ENCODE measurements around the gene VTA1. TPM values are rescaled to one million over a fixed set of nuclear protein-coding genes. Genes with fewer than 3 reads are reported as not detected.

VTA1 gene
- polyA plus RNA-seq, 1 of the 3 experiments (the other 2 are of a cell fraction), result 60.1 TPM

DNA sequence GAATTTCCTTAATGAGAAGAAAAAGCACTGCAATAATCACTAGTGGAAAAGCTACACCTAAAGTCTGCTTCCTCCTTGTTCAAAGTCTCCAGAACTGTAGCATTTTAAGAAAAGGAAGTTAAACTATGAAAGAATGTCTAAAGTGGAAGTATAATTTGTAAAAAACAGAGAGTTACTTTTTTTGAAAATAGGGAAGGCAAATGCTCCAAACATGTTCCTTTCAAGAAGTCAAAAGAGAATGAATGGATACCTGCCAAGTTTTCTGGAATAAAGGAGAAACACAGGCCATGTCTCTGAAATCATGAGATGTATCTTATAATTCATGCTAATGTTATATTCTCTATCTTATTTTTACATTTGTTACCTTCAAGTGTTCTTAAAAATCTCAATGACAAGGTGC, 94.0 kb downstream of the VTA1 start:
- Histone ChIP-seq H3K79me2 (ENCODE audit: insufficient read depth) (no peaks in the 10 kb centered on the region), H3K9ac (no peak overlapping the region), H3K4me1 (ENCODE audit: control insufficient read depth in 1 of 2, insufficient read depth in 2 of 2, low read depth in 1 of 2, low read length in 1 of 2) (no peaks in the 10 kb centered on the region; a peak in 1 of 4 replicates), H4K20me1 (ENCODE audit: insufficient read depth) (no peaks in the 10 kb centered on the region), H3K4me3 (ENCODE audit: low read depth in 2 of 2, low read length in 1 of 2) (no peak overlapping the region), H3K27me3 (ENCODE audit: insufficient read depth) (no peaks in the 10 kb centered on the region), H3K9me2 (no peaks in the 10 kb centered on the region), H3K4me2 (no peak overlapping the region), H2AFZ (ENCODE audit: low read depth) (no peak overlapping the region), H3K27ac (ENCODE audit: low read depth in 2 of 2, low read length in 1 of 2) (no peak overlapping the region), H3F3A (replicated peaks; ENCODE audit: insufficient read depth) (no peaks in the 10 kb centered on the region), H3K9me3 (no peaks in the 10 kb centered on the region), H3K36me3 (replicated peaks in 1 of 2; ENCODE audit: control insufficient read depth in 1 of 2, insufficient read depth in 2 of 2, low read length in 1 of 2) (no peaks in the 10 kb centered on the region)
- ChIA-PET POLR2A (no interaction called here), CTCF (no interaction called here)
- DNase-seq, result no peak
- TF ChIP-seq YY1 (IDR thresholded peaks at IDR 0.05; ENCODE audit: low read depth), result no peak
- TF ChIP-seq NRF1 (IDR thresholded peaks at IDR 0.05; ENCODE audit: low read depth, low read length), result no peak
- TF ChIP-seq MXI1 (IDR thresholded peaks at IDR 0.05; ENCODE audit: low read depth, low read length), result no peak
- TF ChIP-seq EZH2phosphoT487 (IDR thresholded peaks at IDR 0.05; ENCODE audit: borderline replicate concordance, low read depth), result no peak
- TF ChIP-seq JUND (IDR thresholded peaks at IDR 0.05), result no peak
- TF ChIP-seq, protein P1, sequence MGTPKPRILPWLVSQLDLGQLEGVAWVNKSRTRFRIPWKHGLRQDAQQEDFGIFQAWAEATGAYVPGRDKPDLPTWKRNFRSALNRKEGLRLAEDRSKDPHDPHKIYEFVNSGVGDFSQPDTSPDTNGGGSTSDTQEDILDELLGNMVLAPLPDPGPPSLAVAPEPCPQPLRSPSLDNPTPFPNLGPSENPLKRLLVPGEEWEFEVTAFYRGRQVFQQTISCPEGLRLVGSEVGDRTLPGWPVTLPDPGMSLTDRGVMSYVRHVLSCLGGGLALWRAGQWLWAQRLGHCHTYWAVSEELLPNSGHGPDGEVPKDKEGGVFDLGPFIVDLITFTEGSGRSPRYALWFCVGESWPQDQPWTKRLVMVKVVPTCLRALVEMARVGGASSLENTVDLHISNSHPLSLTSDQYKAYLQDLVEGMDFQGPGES (IDR thresholded peaks at IDR 0.05; ENCODE audit: low read depth, low read length), result no peak
- TF ChIP-seq, protein P2, sequence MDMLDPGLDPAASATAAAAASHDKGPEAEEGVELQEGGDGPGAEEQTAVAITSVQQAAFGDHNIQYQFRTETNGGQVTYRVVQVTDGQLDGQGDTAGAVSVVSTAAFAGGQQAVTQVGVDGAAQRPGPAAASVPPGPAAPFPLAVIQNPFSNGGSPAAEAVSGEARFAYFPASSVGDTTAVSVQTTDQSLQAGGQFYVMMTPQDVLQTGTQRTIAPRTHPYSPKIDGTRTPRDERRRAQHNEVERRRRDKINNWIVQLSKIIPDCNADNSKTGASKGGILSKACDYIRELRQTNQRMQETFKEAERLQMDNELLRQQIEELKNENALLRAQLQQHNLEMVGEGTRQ (IDR thresholded peaks at IDR 0.05; ENCODE audit: borderline replicate concordance, low read depth, low read length), result no peak
- TF ChIP-seq, protein P3, sequence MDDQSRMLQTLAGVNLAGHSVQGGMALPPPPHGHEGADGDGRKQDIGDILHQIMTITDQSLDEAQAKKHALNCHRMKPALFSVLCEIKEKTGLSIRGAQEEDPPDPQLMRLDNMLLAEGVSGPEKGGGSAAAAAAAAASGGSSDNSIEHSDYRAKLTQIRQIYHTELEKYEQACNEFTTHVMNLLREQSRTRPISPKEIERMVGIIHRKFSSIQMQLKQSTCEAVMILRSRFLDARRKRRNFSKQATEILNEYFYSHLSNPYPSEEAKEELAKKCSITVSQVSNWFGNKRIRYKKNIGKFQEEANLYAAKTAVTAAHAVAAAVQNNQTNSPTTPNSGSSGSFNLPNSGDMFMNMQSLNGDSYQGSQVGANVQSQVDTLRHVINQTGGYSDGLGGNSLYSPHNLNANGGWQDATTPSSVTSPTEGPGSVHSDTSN (IDR thresholded peaks at IDR 0.05), result no peak
- TF ChIP-seq FOXJ3 (CRISPR knock-in tag; IDR thresholded peaks at IDR 0.05), result no peak
- TF ChIP-seq FOXM1 (IDR thresholded peaks at IDR 0.05; ENCODE audit: low read depth), result no peak
- TF ChIP-seq, protein P4, sequence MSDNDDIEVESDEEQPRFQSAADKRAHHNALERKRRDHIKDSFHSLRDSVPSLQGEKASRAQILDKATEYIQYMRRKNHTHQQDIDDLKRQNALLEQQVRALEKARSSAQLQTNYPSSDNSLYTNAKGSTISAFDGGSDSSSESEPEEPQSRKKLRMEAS (IDR thresholded peaks at IDR 0.05; ENCODE audit: low read depth), result no peak
- no peak for TF ChIP-seq SIN3A (IDR thresholded peaks at IDR 0.05; ENCODE audit: borderline replicate concordance, low read depth, low read length)
- TF ChIP-seq FOSL2 (IDR thresholded peaks at IDR 0.05; ENCODE audit: borderline replicate concordance, low read depth), result no peak
- no peak for TF ChIP-seq SMC3 (IDR thresholded peaks at IDR 0.05; ENCODE audit: low read depth, low read length)
- TF ChIP-seq RFX5 (IDR thresholded peaks at IDR 0.05; ENCODE audit: low read length), result no peak

DNA sequence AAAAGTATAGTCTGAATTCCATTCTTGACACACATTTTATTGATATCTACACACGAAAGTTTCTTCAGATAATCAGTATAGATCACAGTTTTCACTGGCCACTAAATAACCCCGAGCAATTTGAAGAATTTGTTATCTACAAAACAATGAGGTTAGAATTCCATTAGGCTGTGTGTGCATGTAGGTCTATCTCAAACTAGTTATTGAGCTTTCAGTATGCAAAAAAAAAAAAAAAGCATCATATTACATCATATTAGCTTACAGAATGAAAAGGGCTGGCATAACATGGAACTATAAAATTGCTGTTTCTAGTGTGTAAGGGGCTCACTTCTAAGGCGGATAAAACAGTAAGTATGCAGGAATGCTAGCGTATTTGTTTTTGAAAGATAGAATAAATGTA, 95.2 kb downstream of the VTA1 start:
- WGBS (ENCODE audit: low lambda C conversion rate), result 39% methylated on average over 4 of the region's 4 CpGs
- Histone ChIP-seq H4K20me1 (ENCODE audit: insufficient read depth) (no peaks in the 10 kb centered on the region), H3K36me3 (replicated peaks in 1 of 2; ENCODE audit: control insufficient read depth in 1 of 2, insufficient read depth in 2 of 2, low read length in 1 of 2) (no peaks in the 10 kb centered on the region), H3K4me3 (ENCODE audit: low read depth in 2 of 2, low read length in 1 of 2) (no peak overlapping the region), H3K27me3 (ENCODE audit: insufficient read depth) (no peaks in the 10 kb centered on the region), H2AFZ (ENCODE audit: low read depth) (no peak overlapping the region; the same call in 1 of the 2 replicates), H3K9me3 (no peaks in the 10 kb centered on the region), H3F3A (replicated peaks; ENCODE audit: insufficient read depth) (no peaks in the 10 kb centered on the region), H3K4me1 (ENCODE audit: control insufficient read depth in 1 of 2, insufficient read depth in 2 of 2, low read depth in 1 of 2, low read length in 1 of 2) (no peaks in the 10 kb centered on the region), H3K79me2 (ENCODE audit: insufficient read depth) (no peaks in the 10 kb centered on the region), H3K9ac (no peak overlapping the region), H3K27ac (ENCODE audit: low read depth in 2 of 2, low read length in 1 of 2) (no peak overlapping the region), H3K4me2 (no peak overlapping the region), H3K9me2 (no peaks in the 10 kb centered on the region)
- CTCF ChIA-PET, result interaction anchor here (1.2 kb wide), 1 partner anchor 86 kb away, joined by 3 read pairs; no protein-coding TSS in a partner anchor
- DNase-seq, result no peak
- POLR2A ChIA-PET, result no interaction called here
- TF ChIP-seq, protein P1 (IDR thresholded peaks at IDR 0.05; ENCODE audit: low read depth, low read length), result no peak
- TF ChIP-seq, protein P4 (IDR thresholded peaks at IDR 0.05; ENCODE audit: low read depth), result no peak
- TF ChIP-seq, protein P5, sequence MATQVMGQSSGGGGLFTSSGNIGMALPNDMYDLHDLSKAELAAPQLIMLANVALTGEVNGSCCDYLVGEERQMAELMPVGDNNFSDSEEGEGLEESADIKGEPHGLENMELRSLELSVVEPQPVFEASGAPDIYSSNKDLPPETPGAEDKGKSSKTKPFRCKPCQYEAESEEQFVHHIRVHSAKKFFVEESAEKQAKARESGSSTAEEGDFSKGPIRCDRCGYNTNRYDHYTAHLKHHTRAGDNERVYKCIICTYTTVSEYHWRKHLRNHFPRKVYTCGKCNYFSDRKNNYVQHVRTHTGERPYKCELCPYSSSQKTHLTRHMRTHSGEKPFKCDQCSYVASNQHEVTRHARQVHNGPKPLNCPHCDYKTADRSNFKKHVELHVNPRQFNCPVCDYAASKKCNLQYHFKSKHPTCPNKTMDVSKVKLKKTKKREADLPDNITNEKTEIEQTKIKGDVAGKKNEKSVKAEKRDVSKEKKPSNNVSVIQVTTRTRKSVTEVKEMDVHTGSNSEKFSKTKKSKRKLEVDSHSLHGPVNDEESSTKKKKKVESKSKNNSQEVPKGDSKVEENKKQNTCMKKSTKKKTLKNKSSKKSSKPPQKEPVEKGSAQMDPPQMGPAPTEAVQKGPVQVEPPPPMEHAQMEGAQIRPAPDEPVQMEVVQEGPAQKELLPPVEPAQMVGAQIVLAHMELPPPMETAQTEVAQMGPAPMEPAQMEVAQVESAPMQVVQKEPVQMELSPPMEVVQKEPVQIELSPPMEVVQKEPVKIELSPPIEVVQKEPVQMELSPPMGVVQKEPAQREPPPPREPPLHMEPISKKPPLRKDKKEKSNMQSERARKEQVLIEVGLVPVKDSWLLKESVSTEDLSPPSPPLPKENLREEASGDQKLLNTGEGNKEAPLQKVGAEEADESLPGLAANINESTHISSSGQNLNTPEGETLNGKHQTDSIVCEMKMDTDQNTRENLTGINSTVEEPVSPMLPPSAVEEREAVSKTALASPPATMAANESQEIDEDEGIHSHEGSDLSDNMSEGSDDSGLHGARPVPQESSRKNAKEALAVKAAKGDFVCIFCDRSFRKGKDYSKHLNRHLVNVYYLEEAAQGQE (IDR thresholded peaks at IDR 0.05; ENCODE audit: low read depth, low read length), result no peak
- TF ChIP-seq JUND (IDR thresholded peaks at IDR 0.05), result 0 out of 2 replicates have a peak, but pooled peaks have one; percentile 7
- TF ChIP-seq ELF1 (IDR thresholded peaks at IDR 0.05), result no peak
- no peak for TF ChIP-seq GABPA (IDR thresholded peaks at IDR 0.05; ENCODE audit: low read depth)
- peak; percentile 38; the same call in 1 of the 2 replicates for TF ChIP-seq TEAD4 (IDR thresholded peaks at IDR 0.05; ENCODE audit: borderline replicate concordance, insufficient read depth)
- TF ChIP-seq MEF2A (IDR thresholded peaks at IDR 0.05; ENCODE audit: borderline replicate concordance, low read depth), result no peak
- TF ChIP-seq TCF12 (IDR thresholded peaks at IDR 0.05), result no peak
- no peak for TF ChIP-seq FOXJ3 (CRISPR knock-in tag; IDR thresholded peaks at IDR 0.05)
